ENCODE measurements around the gene ZNG1B.
"Not testable (repeated sequence)": the region's sequence is repeated elsewhere in the genome, so short reads cannot be mapped to it uniquely, and the experiment has no call there.

Gene ZNG1B

DNA sequence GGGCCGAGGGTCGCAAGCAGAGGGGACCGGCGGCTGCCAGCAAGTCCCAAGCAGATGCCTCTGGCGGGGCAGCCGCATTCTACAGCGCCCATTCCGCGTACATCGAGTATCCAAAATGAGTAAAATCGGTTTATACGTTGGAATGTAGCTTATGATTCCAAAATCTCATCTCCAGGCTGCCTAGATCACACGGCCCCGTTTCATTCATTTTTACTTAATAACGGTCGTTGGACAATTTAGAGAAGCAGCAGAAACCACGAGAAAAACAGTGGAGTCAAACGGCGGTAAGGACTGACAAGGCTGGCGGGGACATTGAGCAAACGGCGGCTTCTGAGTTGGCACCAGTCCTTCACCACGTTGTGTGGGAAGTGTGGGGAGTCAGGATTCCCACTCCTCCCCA lies 66.6 kb downstream of the ZNG1B start:
- not testable (repeated sequence) for FAIRE-seq

DNA sequence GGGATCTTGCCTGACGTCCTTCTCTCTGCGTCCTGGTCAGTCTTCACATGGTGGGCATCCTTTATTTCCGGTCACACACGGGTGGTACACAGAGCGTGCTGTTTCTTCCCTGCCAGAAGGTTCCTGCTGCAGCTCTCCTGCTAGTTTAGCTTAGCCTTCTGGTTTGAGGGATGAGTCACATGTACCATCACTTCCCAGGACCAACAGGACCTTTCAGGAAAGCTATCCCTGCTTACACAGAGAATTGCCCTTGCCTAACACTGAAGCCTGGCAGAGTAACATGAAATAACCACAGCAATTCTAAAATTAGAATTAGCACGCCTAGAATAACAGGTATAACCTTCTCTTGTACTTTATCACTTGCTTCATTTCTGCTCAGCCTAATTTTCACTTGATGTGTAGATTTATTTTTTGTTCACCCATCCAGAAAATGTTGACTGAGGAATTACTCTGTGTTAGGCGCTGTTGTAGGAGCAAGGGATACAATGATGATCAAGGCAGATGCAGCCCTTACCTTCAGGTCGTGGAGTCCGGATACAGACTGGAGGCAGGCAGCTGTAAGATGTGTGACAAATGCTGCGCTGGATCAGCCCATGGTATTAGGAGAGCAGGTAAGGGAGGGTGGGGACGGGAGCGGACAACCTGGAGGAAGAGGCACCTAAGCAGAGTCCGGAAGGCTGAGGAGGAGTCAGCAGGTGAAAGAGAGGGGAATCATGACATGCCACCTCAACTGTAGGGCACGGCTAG lies 70.1 kb downstream of the ZNG1B start:
- not testable (repeated sequence) for FAIRE-seq

DNA sequence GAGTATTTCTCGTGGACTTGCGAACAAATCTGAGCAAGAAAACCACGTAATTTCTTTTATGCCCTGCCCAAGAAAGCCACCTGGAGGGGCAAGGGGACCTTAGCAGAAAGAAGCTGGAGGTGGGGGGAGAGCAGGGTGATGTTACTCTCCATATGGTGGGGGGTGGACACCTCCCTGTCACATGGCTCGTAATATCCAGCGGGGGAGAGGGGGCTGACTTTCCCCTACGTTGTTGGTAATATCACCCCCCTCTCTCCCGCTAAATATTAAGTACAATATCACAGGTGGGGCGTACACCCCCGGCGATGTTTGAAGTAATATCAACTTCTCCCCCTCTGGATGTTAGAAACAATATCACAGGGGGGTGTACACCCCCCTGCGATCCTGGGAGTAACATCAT lies 70.7 kb downstream of the ZNG1B start:
- FAIRE-seq = not testable (repeated sequence)

DNA sequence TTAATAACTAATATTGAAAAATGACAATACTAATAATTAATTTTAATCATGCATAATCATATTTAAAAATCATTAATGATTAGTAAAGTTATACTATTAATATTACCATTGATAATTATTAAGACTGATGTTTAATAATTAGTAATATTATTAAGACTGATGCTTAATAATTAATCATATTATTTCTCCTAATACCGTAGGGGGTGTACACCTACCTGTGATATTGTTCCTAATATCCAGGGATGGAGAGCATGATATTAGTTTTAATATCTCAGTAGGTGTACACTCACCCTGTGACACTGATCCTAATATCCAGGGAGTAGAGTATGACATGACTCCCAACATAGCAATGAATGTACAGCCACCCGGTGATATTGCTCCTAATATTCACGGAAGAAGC lies 73.4 kb downstream of the ZNG1B start:
- FAIRE-seq = not testable (repeated sequence)

DNA sequence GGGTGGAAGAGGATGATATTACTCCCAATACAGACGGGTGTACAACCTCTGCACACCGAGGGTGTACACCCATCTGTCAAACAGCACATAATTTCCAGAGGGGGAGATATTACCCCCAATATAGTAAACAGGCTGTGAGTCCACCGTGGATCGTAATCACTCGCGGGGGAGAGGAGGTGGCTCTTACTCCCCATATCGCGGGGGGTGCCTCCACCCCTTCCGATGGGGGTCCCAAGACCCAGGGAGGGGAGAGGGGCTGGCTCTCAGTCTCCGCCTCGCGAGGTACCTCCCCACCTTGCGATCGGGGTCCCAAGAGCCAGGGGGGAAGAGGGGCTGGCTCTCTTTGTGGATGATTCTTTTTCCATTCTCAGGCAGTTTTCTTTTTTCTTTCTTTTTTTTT lies 74.4 kb downstream of the ZNG1B start:
- FAIRE-seq = not testable (repeated sequence)

DNA sequence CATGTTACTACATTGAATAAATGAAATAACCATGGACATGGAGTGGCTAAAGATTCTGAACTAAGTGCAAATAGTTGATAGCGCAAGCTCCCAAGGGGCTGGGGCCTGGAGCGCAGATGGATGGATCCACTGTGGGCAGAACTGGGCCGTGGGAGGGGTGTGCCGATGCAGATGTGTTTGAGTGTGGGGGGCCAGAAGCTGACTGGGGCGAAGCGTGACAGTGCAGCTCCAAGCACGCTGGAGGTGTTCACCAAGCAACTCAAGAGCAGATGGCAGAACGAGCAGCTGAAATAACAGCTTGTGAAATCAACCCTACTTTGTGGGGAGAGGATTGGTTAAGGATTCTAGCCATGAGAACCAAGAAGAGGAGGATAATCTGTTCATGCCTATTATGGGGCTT lies 78.0 kb downstream of the ZNG1B start:
- FAIRE-seq = not testable (repeated sequence)

DNA sequence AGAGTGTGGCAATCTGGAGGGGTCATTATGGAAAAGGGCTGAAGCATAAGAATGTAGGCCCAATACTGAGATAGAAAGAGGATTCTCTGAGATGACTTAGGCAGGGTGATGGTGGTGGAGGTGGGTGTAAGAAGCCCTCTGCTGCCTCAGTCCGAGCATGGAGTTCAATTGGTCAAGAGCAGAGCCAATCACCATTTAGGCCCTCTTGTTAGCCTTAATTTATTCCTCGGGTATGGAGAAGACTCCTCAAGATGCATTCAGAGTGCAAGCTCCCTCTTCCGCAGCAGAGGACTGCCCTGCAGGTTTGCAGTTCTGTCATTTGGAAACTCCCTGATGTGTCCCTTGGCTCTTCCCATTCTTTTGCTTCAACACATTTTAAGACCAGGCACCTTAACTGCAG lies 78.5 kb downstream of the ZNG1B start:
- not testable (repeated sequence) for FAIRE-seq

DNA sequence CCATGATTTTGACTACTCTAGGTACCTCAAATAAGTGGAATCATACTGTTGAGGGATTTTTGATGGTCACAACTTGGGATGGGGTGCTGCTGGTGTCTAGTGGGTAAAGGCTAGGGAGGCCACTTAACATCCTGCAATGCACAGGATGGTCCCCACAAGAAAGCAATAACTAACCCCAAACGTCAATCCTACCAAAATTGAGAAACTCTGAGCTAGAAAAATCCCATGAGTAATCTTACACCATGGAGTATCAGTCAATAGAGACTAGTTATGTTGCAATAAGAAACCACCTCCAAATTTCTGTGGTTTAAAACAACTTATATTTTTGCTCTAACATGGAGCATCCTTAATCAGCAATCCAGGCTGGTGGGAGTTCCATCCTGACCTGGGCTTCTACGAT lies 79.5 kb downstream of the ZNG1B start:
- not testable (repeated sequence) for FAIRE-seq

DNA sequence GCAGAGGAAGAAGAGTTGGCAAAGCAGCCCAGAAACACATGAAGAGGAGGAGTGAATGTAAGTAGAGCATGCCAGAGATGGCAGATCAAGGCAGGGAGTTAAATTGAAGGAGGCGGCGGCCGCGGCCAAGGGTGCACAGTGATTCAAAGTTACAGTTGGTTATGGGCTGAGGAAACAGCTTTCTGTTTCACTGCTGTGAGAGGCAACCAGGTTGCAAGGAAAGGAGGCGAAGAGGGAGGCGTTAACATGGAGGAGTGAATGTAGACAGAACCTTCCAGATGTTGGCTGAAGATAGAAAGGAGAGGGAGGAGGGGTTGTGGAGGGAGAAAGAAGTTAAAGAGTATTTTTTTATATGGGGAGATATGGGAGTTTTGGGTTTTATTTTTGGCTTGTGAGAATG lies 83.3 kb downstream of the ZNG1B start:
- not testable (repeated sequence) for FAIRE-seq

DNA sequence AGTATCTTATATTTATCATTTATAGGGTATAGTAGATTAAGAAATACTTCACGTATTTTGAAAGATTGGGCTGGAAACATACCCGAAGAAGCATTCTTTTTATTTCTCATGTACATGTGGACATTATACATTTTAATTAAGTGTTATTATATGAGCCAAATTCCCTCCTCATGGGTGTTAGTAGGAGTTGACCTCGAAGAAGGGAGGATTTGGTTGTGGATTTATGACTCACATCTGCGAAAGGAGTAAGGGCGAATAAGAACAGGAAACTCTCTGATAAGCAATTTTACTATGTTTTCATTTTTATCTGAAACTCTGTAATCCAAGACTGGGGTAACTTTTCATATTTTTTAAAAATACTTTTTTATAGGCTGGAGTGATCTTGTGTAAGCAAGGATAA lies 84.0 kb downstream of the ZNG1B start:
- not testable (repeated sequence) for FAIRE-seq

DNA sequence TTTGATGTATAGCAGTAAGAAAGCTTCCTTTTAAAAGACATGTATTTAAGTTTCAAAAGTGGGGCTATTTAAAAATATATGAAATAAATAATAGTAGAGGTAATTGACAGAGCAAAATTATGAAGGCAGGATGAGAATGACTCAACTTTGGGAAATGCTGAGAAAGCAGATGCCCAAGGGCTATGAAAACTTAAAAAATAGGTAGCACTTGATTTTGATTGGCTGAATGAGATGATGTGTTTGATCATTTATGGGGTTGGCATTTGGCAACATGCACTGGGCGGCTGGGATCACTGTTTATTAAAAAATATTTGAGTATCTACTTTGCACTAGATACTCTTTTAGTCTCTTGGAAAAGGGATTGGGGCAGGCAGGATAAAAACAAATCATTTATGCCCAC lies 87.5 kb downstream of the ZNG1B start:
- FAIRE-seq = not testable (repeated sequence)

DNA sequence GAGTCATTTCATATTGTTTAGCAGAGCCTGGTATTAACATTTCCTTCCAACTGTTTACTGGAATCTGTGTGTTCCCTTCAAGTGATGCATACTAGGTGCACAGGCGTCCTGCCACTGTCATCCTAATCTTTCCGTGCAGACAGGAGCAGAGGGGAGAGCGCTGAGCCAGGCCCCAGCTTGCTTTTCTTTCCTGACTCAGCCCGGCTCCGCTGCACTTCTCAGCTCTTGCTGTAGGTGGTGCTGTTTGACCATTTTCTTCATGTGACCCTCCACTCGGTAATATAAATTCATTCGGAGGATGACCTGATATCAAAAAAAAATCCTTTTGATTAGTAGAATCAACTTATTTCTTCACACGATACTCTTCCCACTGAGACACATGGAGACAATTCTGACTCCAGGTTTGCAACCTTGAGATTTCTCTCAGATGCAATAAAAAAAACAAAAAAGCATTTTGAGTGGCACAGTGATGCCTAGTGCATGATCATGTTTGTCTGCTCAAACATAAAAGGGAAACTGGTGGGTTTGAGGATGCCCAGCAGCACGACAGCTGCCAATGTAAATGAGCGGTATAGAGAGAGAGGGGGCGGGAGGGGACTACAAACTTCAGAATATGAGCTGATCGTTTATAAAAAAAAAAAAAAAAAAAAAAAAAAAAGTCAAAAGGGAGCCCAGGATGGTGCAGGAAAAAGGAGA lies 90.0 kb downstream of the ZNG1B start:
- FAIRE-seq = not testable (repeated sequence)

DNA sequence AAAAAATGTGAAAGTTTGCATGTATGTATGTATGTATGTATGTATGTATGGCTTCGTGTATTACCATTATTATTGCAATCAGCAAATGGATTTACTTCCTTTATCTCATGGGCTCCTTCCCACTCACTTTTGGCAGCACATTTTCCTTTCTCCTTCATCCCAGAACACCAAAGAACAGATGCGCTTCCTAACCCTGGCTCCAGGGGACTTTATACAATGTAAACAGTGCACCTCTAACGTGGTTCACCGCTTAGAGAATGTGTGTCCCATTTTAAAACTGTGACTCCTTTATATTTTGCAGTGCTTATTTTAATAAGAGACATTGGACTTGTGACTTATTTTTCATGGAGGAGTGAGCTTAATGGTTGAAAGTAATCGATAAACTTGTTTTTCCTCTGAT lies 90.6 kb downstream of the ZNG1B start:
- not testable (repeated sequence) for FAIRE-seq

DNA sequence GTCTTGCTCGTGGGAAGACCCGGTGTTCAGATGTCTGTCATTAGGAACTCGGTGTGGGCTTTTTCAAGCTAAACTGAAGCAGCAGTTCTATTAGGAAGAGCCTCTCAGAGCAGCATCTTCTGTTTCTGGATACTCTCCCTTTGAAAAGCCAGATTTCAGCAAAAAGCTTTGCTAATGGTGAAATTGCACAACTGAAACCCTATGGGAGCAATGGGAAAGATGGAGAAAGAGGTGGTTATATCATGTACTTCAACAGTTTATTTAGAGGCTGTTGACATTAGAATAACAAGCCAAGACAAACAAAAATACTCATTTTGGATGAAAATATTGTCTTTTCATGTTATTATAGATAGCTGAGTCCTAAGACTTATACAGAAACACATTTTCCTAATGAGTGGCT lies 91.4 kb downstream of the ZNG1B start:
- not testable (repeated sequence) for FAIRE-seq

DNA sequence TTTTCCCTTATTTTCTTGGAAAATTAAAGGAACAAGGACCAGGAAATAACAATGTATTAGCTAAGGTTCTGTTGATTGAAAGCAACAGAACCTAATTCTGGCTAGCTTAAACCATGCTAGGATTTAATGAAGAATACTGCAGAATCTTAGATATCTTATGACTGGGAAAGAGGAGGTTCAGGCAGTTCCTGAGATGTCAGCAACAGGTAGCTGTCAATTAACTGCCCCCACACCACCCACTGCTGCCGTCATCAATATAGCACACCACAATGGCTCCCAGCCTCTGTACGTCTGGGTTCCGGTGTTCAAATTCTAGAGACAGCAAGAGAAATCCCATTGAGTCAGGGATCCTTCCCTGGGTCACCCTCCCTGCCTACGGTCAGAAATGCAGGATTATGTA lies 95.5 kb downstream of the ZNG1B start:
- FAIRE-seq = not testable (repeated sequence)

DNA sequence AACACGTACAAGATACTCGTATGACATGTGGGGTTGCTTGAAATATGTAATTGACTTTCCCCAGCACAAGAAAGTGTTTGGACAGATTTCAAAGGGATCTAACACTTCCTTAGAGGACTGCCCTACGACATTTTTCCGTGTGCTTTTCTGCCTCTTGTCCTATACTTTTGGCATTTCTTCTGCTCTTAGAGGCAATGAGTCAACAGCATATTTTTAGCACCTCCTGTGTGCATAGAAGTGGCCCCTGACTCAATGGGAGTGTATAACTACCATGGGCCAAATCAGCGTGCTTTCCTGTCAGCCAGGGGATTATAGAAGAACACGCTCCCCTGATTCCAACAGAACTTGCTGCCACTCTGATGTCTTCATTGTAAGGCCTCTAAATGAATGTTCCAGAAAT lies 99.1 kb downstream of the ZNG1B start:
- not testable (repeated sequence) for FAIRE-seq

DNA sequence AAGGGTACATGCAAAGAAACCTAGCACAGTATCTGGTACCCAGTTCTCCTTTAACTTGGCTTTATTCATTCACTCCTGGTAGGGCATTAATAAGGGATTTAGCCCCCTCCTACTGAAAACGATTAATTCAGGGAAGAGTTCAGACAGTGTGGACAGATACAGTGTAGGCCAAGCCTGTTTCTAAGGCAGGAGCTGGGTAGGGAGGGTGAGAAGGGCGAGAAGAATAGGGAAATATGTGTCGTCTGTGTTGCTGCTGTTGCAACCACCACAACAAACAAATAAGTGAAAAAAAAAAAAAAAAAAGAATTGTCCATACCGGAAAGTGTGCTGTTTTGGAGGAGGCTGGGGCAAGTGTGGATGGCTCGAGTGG lies 103.3 kb downstream of the ZNG1B start:
- not testable (repeated sequence) for FAIRE-seq

DNA sequence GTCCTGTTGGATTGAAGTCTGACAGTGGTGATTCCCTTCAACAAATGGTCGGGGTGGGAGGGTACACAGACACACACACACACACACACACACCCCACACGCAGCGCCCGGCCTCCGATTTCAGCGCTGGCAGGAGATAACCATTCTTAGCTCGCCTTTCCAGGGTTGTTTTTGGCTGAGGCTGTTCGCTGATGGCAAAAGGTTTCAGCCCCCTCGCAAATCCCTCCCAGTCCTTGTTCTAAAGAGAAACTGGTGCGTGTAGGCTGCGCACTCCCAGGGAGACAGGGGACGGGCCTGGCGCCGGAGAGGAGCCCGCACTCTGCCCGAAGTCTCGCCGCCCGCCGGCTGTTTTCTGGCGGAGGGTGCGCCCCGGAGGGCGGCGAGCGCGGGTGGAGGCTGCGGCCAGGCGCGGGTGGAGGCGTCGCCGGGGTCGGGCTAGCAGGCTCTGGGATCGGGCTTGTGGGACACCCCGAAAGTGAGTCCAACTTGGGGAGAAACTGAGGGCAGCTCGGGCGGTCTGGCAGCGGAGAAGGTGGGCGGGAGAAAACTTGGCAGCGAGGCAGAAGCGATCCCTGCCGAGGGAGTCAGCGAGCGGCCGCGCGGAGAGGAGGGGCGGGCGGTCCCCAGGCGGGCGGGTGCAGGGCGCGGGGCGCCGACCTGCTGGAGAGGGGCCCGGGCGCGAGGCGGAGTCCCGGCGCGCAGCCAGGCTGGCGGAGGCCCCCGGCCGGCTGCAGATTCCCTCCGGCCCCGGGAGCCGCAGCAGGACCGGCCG lies 103.9 kb downstream of the ZNG1B start:
- not testable (repeated sequence) for FAIRE-seq

DNA sequence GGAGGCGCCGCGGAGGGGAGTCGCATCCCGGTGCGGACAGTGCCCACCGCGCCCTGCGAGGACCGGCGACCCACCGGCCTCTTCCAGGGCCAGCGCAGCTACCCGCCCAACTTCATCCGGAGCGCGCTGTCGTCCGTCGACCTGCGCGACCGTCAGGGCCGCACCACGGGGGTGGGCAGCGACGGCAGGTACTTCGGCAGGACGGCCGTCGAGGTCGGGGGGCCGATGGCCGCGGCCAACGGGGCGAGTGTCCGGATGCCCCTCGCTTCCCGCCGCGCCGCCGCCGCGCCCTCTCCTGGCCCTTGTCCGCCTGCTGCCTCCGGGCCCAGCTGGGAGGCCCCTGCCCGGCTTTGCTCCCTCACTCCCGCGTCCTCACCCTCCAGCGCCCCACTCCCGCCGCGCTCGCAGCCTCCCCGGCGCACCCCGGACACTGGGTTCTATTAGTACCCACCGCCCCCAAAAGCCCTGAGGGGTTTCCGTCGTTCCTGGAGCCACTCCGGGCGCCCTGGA lies 104.5 kb downstream of the ZNG1B start:
- not testable (repeated sequence) for FAIRE-seq

DNA sequence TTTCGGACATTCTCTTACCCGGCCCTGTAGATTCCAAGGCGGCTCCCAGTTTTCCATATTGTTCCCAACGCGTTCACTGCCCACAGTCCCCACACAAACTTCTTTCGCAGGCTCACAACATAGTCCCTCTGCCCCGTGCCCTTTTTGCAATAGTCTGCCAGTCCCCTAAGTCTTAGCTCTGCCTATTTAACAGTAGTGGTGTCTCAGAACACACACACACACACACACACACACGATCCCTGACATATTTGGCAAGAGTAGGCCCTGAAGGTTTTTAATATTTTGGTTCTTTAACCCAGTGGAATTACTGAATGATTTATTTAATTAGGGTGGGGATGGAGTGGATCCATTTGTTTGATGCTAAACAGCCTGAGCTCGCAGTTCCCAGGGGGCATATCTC lies 105.0 kb downstream of the ZNG1B start:
- FAIRE-seq = not testable (repeated sequence)

Measured in G401.6 (cell line).